B cell (primary cell): ENCODE results near the gene SLC12A6. TPM values are rescaled to one million over a fixed set of nuclear protein-coding genes. Genes with fewer than 3 reads are reported as not detected.

ENCODE experiments used
- ATAC-seq: fragments of 200-7000 bp; cut with Tn5 transposase; one replicate; pipeline ENCODE4 v1.10.0; 2021; ENCODE audit warnings: low read depth, mild to moderate bottlenecking, moderate number of reproducible peaks, moderate library complexity
- CTCF ChIA-PET: fragments of 350-600 bp; sonication (Branson Sonifier 250); formaldehyde crosslinking; loops from one replicate; lab custom pipeline; 2021; ENCODE audit warnings: antibody characterized with exemption, inconsistent platforms; lab: Charles Lee
- POLR2A ChIA-PET: fragments of 350-600 bp; sonication (Branson Sonifier 250); formaldehyde crosslinking; loops from one replicate; lab custom pipeline; 2021; ENCODE audit warnings: antibody characterized with exemption; lab: Charles Lee
- DNase-seq: peaks from one replicate; pipeline ENCODE4 v3.0.0; 2013
- H2AFZ ChIP-seq: 2 replicates; pipeline ENCODE4 v1.6.1; 2012; ENCODE audit warnings: mild to moderate bottlenecking, low read depth, low read length; ENCODE audit not compliant: insufficient read depth, poor library complexity, severe bottlenecking
- H3K27ac ChIP-seq, 2 donors: 1 replicate in 1 of 2; 2 replicates in 1 of 2; pipeline ENCODE4 v1.5.1; 2012 to 2013; ENCODE audit warnings: low read length in 2 of 2, mild to moderate bottlenecking in 2 of 2, moderate library complexity in 1 of 2
- H3K27me3 ChIP-seq, 4 experiments: fragments of 200-600 bp in 1 of 4; sonication (generic) in 1 of 4; replicated peaks in 1 of 4; 1 replicate in 2 of 4; 2 replicates in 2 of 4; pipeline versions ENCODE4 v1.6.1 to v1.7.0; 2013 to 2016; ENCODE audit warnings: low read length in 3 of 4, mild to moderate bottlenecking in 2 of 4, mixed read lengths in 1 of 4, moderate library complexity in 1 of 4; ENCODE audit not compliant: insufficient read depth in 4 of 4, control insufficient read depth in 3 of 4; ENCODE audit errors: control extremely low read depth in 1 of 4
- H3K36me3 ChIP-seq, 2 experiments: replicated peaks in 1 of 2; 1 replicate in 1 of 2; 2 replicates in 1 of 2; pipeline versions ENCODE4 v1.6.1 to v1.7.1; 2013; ENCODE audit warnings: low read length in 1 of 2; ENCODE audit not compliant: insufficient read depth in 2 of 2, control insufficient read depth in 1 of 2; ENCODE audit errors: control extremely low read depth in 1 of 2, extremely low read depth in 1 of 2
- H3K4me1 ChIP-seq, 2 donors: fragments of 200-600 bp in 1 of 2; sonication (generic) in 1 of 2; 1 replicate in 1 of 2; 2 replicates in 1 of 2; pipeline versions ENCODE4 v1.5.1 to v1.6.1; 2013 to 2017; ENCODE audit warnings: low read length in 2 of 2; ENCODE audit not compliant: control insufficient read depth in 2 of 2, insufficient read depth in 2 of 2
- H3K4me2 ChIP-seq: replicated peaks from 2 replicates; pipeline ENCODE3; 2012; ENCODE audit warnings: mild to moderate bottlenecking, low read depth, low read length; ENCODE audit not compliant: poor library complexity, severe bottlenecking
- H3K4me3 ChIP-seq, 5 experiments: fragments of 200-600 bp in 1 of 5; sonication (generic) in 1 of 5; 1 replicate in 3 of 5; 2 replicates in 2 of 5; pipeline versions ENCODE4 v1.5.1 to v1.7.0; 2011 to 2016; ENCODE audit warnings: low read length in 4 of 5, mild to moderate bottlenecking in 4 of 5, low read depth in 2 of 5, control low read depth in 1 of 5, moderate library complexity in 1 of 5; ENCODE audit not compliant: insufficient read depth in 1 of 5; ENCODE audit errors: control extremely low read depth in 1 of 5, extremely low read depth in 1 of 5
- H3K79me2 ChIP-seq: fragments of 200-600 bp; sonication (generic); one replicate; pipeline ENCODE4 v1.6.0; 2016; ENCODE audit warnings: low read length; ENCODE audit not compliant: control insufficient read depth, insufficient read depth
- H3K9ac ChIP-seq: fragments of 200-600 bp; sonication (generic); 2 replicates; pipeline ENCODE4 v1.6.1; 2017; ENCODE audit warnings: mild to moderate bottlenecking, low read length, moderate library complexity
- H3K9me3 ChIP-seq, 3 donors: one replicate each; pipeline versions ENCODE4 v1.6.1 to v1.7.1; 2013; ENCODE audit warnings: low read length in 2 of 3; ENCODE audit not compliant: control insufficient read depth in 2 of 3, insufficient read depth in 1 of 3; ENCODE audit errors: control extremely low read depth in 1 of 3
- H4K20me1 ChIP-seq: 2 replicates; pipeline ENCODE4 v1.6.0; 2012; ENCODE audit warnings: mild to moderate bottlenecking, low read length; ENCODE audit not compliant: insufficient read depth, control insufficient read depth, poor library complexity, severe bottlenecking
- H3K27ac Mint-ChIP-seq: one replicate; pipeline ENCODE4 v1.8.0; 2021; ENCODE audit warnings: mixed read lengths
- H3K27me3 Mint-ChIP-seq: one replicate; pipeline ENCODE4 v1.8.0; 2021; ENCODE audit warnings: mixed read lengths
- H3K4me1 Mint-ChIP-seq: one replicate; pipeline ENCODE4 v1.8.0; 2021; ENCODE audit warnings: mixed read lengths
- H3K4me3 Mint-ChIP-seq: one replicate; pipeline ENCODE4 v1.8.0; 2021; ENCODE audit warnings: mixed read lengths
- H3K9me3 Mint-ChIP-seq: one replicate; pipeline ENCODE4 v1.8.0; 2022; ENCODE audit warnings: mixed read lengths; ENCODE audit not compliant: insufficient read depth
- CTCF ChIP-seq: fragments of 200-600 bp; IDR thresholded peaks from one replicate; pipeline ENCODE4 v1.8.0; 2022; ENCODE audit warnings: antibody characterized with exemption, mild to moderate bottlenecking
- EZH2 ChIP-seq: IDR thresholded peaks from 2 replicates; pipeline ENCODE4 v1.6.1; 2012; ENCODE audit warnings: borderline replicate concordance, low read depth, mild to moderate bottlenecking, moderate library complexity, low read length; ENCODE audit not compliant: insufficient read depth, poor library complexity, severe bottlenecking
- WGBS: methylation state at CpG from one replicate; pipeline ENCODE4 v1.1.5; 2013; ENCODE audit warnings: missing lambda C conversion rate; ENCODE audit not compliant: insufficient coverage; 5-methylcytosine and 5-hydroxymethylcytosine counted together
- intact Hi-C: fragments of 100-400 bp; cut with micrococcal nuclease; formaldehyde crosslinking; loops from one replicate; pipeline ENCODE4 v1.10.0; 2022
- polyA plus RNA-seq: library from polyadenylated mRNA; depleted of rRNA; stranded (reverse); fragments of >200 nt; gene quantifications from 2 replicates; pipeline ENCODE4 v1.2.3, GENCODE V29; 2012
- total RNA-seq, 2 donors: library from RNA; stranded (reverse); fragments of 120-200 nt in 1 of 2; gene quantifications; 1 replicate in 1 of 2; 2 replicates in 1 of 2; pipeline versions ENCODE4 v1.2.3 to v1.2.4, GENCODE V29; 2013 to 2022

SLC12A6 gene
- total and polyA plus RNA-seq, 2 donors (not counting 1 experiment from before 2014, with no cell fraction given) = 75.8 to 141 TPM

DNA sequence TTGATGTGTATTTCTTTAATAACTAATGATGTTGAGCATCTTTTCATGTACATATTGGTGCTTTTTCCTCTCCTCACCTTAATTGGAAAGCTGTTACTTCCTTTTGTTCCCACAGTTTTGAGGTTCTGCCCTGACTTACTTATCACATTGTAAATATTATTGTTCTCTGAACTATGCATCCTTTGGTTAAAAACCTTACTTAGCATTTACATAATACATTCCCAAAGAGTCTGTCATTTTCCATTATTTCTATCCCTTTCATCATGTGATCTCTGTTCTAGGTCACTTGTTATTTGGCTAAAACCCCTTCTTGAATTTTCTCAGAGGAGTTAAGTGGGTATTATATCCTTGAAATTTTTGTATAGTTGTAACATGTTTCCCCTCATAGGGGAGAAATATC, 33.0 kb downstream of the SLC12A6 start:
- ATAC-seq (no peak), DNase-seq (no peak)
- peaks cover 45% of the 10 kb centered on the region for H4K20me1 ChIP-seq
- Mint-ChIP-seq H3K4me1 (peaks cover 53% of the 10 kb centered on the region), H3K27ac (no peak overlapping the region), H3K9me3 (no peaks in the 10 kb centered on the region), H3K27me3 (no peaks in the 10 kb centered on the region), H3K4me3 (no peak overlapping the region)
- peaks cover 7 to 13% of the 10 kb centered on the region in 2 donors for H3K4me1 ChIP-seq
- H3K4me2 ChIP-seq = no peak overlapping the region
- TF ChIP-seq CTCF = no peak
- TF ChIP-seq EZH2 = no peak
- H3K79me2 ChIP-seq = peaks cover 93% of the 10 kb centered on the region
- no peaks in the 10 kb centered on the region for H3K9me3 ChIP-seq
- no peaks in the 10 kb centered on the region for H3K27me3 ChIP-seq
- CTCF ChIA-PET = interaction anchor here (0.7 to 1.5 kb wide), 2 partner anchors 24 to 42 kb away, joined by 4 to 5 read pairs; no protein-coding TSS in a partner anchor
- H3K27ac ChIP-seq = peak overlapping the region in 1 of 2 donors; percentile 38
- intact Hi-C loops = loop anchor here (10.0 kb wide), 1 partner anchor 50 kb away; no protein-coding TSS in a partner anchor
- no peak overlapping the region for H3K4me3 ChIP-seq
- POLR2A ChIA-PET = no interaction called here
- H3K9ac ChIP-seq = no peak overlapping the region
- no peak overlapping the region for H2AFZ ChIP-seq
- H3K36me3 ChIP-seq = peaks cover 3 to 5% of the 10 kb centered on the region in 2 experiments

DNA sequence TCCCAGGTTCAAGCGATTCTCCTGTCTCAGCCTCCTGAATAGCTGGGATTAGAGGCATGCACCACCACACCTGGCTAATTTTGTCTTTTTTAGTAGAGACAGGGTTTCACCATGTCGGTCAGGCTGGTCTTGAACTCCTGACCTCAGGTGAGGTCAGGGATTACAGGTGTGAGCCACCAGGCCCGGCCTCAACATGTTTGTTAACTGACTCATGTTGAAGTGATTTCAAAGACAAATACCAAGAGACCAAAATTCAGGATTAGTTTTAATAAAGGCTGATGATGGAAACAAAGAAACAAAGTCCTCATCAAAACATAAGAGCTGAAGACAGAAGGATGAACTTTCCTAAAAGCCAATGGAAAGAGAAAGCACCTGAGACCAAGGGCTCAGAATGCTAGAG, 36.5 kb downstream of the SLC12A6 start:
- Mint-ChIP-seq H3K4me3 (no peak overlapping the region), H3K9me3 (no peaks in the 10 kb centered on the region), H3K27me3 (no peaks in the 10 kb centered on the region), H3K27ac (no peak overlapping the region), H3K4me1 (peaks cover 63% of the 10 kb centered on the region)
- Histone ChIP-seq H3K4me1 (peaks cover 8 to 28% of the 10 kb centered on the region in 2 donors), H3K79me2 (peaks cover 92% of the 10 kb centered on the region), H3K9ac (no peak overlapping the region), H4K20me1 (peaks cover 59% of the 10 kb centered on the region), H3K27me3 (no peaks in the 10 kb centered on the region), H3K27ac (no peak overlapping the region), H3K4me3 (no peak overlapping the region), H3K9me3 (no peaks in the 10 kb centered on the region), H3K4me2 (no peak overlapping the region), H3K36me3 (peaks cover 0 to 4% of the 10 kb centered on the region in 2 experiments), H2AFZ (no peak overlapping the region)
- no peak for ATAC-seq
- no peak for DNase-seq
- 100% methylated on average over 2 of the region's 3 CpGs for WGBS
- TF ChIP-seq CTCF (no peak), EZH2 (no peak)
- intact Hi-C loops = loop anchor here (10.0 kb wide), 1 partner anchor 46 kb away; no protein-coding TSS in a partner anchor
- CTCF ChIA-PET = interaction anchor here (0.8 kb wide), 1 partner anchor 18 kb away, joined by 3 read pairs; no protein-coding TSS in a partner anchor
- POLR2A ChIA-PET = no interaction called here
